GM12872 (cell line): Measurements from ENCODE around the gene SSNA1.

Experiments used
- TF ChIP-seq, protein P1 (sequence below): IDR thresholded peaks from 3 replicates; pipeline ENCODE4 v1.5.1; 2011; ENCODE audit warnings: low read depth, mild to moderate bottlenecking, low read length, moderate library complexity; ENCODE audit not compliant: insufficient read depth

SSNA1 gene

DNA sequence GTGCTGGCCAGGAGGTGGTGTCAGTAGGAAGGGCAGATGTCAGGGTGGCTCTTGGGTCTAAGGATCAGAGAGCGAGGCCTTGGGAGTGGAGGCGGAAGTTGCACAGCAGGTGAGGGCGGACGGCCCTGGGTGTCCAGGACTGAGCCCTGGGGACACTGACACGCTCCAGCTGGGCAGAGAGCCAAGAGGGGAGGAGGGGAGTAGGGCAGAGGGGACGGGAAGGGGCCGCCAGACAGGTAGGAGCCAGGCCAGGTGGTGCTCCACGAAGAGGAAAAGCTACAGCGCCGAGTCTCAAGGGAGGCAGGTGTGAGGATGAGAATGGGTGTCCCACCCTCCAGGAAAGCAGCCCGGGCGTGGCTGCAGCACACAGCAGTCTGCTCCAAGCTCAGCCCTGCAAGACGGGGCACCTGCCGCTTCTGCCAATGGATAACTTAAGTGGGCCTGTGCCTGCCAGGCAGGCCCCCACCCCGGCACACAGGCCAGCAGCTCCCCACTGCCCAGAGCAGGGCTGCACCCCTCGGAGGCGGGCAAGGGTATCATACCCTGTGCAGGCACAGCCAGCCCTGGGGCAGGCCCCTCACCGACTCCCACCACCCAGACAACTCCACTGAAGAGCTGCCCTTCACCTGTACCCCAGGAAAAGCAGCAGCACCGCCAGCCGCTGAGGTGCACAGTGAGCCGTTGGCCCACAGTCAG lies 7.2 kb downstream of the SSNA1 start:
- TF ChIP-seq, protein P1, sequence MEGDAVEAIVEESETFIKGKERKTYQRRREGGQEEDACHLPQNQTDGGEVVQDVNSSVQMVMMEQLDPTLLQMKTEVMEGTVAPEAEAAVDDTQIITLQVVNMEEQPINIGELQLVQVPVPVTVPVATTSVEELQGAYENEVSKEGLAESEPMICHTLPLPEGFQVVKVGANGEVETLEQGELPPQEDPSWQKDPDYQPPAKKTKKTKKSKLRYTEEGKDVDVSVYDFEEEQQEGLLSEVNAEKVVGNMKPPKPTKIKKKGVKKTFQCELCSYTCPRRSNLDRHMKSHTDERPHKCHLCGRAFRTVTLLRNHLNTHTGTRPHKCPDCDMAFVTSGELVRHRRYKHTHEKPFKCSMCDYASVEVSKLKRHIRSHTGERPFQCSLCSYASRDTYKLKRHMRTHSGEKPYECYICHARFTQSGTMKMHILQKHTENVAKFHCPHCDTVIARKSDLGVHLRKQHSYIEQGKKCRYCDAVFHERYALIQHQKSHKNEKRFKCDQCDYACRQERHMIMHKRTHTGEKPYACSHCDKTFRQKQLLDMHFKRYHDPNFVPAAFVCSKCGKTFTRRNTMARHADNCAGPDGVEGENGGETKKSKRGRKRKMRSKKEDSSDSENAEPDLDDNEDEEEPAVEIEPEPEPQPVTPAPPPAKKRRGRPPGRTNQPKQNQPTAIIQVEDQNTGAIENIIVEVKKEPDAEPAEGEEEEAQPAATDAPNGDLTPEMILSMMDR, result no peak

DNA sequence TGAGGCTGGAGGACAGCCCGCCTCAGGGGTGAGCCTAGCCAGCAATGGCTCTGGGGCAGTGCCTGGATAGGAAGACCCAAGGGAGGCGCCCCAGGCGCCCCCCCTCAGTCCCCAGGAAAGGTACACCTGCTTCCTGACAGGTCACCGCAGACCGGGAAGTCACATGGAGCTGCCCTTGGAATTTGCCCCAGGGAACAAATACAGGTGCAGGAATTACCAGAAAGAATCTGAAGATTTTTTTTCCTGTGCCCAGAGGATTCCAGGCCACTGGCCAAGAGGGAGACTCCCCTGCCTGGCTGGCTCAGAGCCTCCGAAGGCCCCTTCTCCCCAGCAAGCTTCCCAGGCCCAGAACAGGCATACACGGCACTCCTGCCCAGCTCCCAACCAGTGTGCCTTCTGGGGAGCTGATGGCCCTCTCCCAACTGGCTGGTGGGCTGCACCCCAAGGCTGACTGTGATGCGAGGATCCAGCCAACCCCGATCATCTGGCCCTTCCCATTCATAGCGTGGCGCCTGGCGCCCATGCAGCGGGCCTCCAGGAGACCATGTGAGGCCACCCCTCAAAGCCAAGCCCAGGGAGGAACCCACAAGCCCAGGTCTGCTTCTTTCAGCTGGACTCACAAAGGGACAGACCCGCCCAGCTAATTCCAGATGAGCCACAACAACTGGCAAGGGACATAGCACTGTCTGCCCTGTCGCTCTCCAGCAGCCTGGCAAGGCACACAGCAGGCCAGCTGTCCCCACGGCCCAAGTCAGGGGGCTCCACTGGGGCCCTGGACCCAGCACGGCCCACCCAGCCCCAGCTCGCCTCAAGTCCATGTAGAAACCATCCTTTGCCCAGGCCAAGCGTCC lies 9.8 kb downstream of the SSNA1 start:
- TF ChIP-seq, protein P1, result no peak

DNA sequence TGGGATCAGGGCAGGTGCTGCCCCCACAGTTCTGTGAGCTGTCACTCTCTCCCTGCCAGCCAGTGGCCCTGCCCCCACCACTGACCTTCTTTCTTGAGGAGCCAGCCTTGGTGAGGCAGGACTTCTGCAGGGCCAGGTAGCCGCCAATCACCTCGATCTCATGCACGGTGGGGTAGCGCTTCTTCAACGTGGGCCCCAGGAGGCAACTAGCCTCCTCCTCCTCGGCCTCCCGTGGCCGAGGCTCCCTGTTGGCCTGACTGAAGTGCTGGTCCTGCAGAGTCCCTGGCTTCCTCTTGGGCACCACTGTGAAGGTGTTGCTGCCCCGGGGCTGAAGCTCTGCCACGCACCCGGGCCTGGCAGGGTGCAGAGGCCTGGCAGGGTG lies 10.4 kb downstream of the SSNA1 start:
- TF ChIP-seq, protein P1, result no peak

DNA sequence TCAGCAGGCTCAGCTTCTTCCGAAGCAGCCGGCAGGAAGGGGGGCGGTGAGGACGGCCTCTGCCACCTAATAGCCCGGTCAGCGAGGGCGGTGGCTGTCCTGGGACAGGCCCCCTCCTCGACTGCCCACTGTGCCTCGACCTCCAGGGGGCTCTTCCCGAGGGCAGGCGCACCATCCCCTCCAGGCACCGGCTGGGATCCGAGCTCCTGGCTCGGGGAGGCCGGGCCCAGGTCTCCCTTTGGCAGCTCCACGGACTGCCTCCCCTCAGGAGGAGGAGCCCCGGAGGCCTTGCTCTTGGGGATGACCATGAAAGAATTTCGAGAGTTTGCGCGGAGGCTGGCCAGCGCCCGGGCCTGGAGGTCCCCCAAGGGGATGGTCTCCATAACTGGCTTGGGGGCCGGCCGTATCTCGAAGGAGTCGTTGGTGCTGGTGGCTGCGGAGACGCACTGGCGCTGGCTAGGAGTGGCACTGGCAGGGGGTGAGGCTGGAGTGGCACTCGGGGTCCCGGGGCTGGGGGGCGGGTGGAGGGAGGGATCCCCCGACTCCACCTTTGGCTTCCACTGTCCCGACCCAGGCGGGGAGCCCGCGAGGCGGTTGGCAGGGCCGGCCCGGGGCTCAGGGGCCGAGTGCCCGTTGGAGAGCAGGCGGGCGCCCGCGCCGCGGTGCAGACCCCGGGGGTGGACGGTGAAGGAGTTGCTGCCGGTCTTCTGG lies 11.1 kb downstream of the SSNA1 start:
- TF ChIP-seq, protein P1, result no peak

DNA sequence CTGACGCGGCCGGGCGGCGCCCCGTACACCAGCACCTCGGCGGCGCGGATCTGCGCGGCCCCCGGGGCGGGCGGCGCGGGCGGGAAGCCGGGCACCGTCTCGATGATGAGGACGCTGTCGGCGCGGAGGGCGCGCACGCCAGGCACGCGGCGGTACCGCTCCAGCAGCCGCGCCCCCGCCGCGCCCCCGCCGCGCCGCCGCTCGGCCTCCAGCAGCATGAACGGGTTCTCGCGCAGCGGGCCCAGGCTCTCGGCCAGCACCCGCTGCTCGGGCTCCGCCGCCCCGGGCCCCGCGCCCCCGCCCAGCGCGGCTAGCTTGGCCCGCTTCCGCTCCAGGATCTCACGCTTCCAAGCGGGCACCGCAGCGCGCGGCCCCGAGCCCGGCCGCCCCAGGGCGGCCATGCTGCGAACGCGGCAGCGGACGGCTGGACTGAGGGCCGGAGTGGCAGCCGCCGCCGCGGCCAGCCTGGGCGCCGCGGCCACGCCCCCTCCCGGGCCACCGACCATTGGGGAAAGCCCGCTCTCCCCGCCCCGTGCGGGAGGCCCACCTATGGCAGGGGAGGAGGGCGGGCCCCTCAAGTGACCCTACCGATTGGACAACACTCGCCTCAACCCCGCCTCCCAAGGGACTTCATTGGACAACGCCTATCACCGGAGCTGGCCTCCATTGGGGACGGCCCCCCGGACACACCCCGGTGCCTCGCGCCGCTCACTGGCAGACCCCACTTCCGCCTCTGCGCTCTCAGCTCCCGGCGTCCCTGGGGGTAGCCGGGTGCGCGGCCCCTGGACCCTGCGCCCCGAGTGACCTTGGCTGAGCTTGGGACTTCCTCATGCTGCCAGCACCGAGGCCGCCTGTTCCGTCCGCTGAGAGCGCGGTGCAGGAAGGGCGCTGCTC lies 12.1 kb downstream of the SSNA1 start, which contains the start of gene TPRN:
Gene TPRN, minus strand, starts transcription at position 431 of the 894 bp plus-strand sequence. Its CDS starts 30 bp downstream, at position 401.
- TF ChIP-seq, protein P1, result no peak

DNA sequence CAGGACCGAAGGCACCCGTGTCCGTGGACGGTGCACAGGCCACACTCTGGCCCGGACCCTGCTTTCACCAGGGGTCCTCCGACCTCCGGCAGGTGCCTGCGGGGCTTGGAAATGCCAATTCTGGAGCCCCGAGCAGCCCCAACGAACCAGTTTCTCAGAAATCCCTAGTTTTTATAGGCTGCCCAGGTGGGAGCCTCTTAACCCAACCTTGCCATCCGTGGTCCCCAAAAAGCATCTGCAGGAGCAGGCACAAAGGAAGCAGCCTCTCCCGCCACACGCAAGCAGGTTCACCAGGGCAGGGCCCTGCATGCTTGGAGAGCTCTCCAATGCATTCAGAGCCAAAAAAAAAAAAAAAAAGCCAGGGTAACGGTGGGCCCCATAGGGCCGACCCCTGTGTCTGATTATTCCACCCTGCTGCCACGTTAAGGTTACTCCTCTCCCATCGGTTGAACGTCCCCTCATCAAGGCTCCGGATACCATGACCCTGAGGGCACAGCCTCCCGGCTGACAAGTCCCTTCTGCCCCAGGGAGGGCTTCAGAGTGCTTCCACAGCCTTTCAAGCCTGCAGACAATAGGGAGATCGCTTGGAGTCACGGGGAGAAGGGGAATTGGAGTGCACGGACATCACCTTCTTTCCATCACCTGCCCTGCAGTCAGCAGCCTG lies 12.9 kb downstream of the SSNA1 start:
- TF ChIP-seq, protein P1, result no peak
